Breast epithelium (tissue), 3 donors: ENCODE data around the gene PFKP.

Experiments
- CTCF ChIP-seq, 3 donors: fragments of 450-650 bp; IDR thresholded peaks; one replicate each; pipeline ENCODE4 v1.5.1; 2016 to 2017; ENCODE audit warnings: antibody characterized with exemption in 3 of 3, mild to moderate bottlenecking in 3 of 3, moderate library complexity in 3 of 3
- POLR2A ChIP-seq: fragments of 450-650 bp; IDR thresholded peaks from one replicate; pipeline ENCODE4 v1.6.1; 2016; ENCODE audit warnings: antibody characterized with exemption, mild to moderate bottlenecking, moderate library complexity

GRCh38 chr10:3048119-3049019 lies 19.0 kb upstream of the PFKP start:
- TF ChIP-seq CTCF (IDR thresholded peaks at IDR 0.05), result no peak
- TF ChIP-seq POLR2A, result no peak
